Keratinocyte (primary cell): ENCODE results near the gene WNT6.

Experiments
- EZH2 ChIP-seq: IDR thresholded peaks from one replicate; pipeline ENCODE4 v1.6.1; 2012; ENCODE audit warnings: inconsistent platforms, mild to moderate bottlenecking, low read length, moderate library complexity
- TF ChIP-seq, protein P1 (sequence below), 3 experiments: IDR thresholded peaks in 1 of 3; conservative IDR thresholded peaks in 1 of 3; optimal IDR thresholded peaks in 1 of 3; 2 replicates in 2 of 3; 3 replicates in 1 of 3; pipeline versions ENCODE3 to v1.5.1; 2011; ENCODE audit warnings: low read length in 3 of 3, mild to moderate bottlenecking in 3 of 3, moderate library complexity in 2 of 3, control low read depth in 1 of 3, inconsistent platforms in 1 of 3; ENCODE audit not compliant: insufficient read depth in 2 of 3; ENCODE audit errors: extremely low read depth in 1 of 3

DNA sequence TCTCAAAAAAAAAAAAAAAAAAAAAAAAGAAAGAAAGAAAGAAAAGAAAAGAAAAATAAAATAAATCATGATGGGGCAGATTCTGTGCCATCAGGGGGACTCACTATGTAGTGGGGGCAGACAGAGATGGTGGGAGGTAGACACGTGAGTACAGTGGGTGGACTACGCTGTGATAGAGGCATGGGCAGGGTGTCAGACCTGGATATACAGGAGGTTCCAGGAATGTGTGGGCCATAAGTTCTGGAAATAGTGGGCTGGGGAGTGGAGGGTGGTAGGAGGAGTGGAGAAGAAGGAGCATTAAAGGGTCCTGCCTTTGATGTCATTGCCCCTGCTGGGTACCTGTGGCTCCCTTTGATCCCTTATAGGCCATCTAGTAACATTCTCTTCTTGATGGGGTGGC is 8.8 kb upstream of the WNT6 start:
- TF ChIP-seq, protein P1, sequence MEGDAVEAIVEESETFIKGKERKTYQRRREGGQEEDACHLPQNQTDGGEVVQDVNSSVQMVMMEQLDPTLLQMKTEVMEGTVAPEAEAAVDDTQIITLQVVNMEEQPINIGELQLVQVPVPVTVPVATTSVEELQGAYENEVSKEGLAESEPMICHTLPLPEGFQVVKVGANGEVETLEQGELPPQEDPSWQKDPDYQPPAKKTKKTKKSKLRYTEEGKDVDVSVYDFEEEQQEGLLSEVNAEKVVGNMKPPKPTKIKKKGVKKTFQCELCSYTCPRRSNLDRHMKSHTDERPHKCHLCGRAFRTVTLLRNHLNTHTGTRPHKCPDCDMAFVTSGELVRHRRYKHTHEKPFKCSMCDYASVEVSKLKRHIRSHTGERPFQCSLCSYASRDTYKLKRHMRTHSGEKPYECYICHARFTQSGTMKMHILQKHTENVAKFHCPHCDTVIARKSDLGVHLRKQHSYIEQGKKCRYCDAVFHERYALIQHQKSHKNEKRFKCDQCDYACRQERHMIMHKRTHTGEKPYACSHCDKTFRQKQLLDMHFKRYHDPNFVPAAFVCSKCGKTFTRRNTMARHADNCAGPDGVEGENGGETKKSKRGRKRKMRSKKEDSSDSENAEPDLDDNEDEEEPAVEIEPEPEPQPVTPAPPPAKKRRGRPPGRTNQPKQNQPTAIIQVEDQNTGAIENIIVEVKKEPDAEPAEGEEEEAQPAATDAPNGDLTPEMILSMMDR (optimal IDR thresholded peaks at IDR 0.05 in 1 of 3, IDR thresholded peaks at IDR 0.05 in 1 of 3, conservative IDR thresholded peaks at IDR 0.05 in 1 of 3; ENCODE audit: extremely low read depth in 1 of 3, insufficient read depth in 2 of 3, low read length in 3 of 3): no peak
- no peak for TF ChIP-seq EZH2
